NCI-H345 treated with DMSO at 0.1 percent for 48 hours (cell line): ENCODE data around the gene TPST1.
"Not testable (repeated sequence)": the region's sequence is repeated elsewhere in the genome, so short reads cannot be mapped to it uniquely, and the experiment has no call there.

Experiments used
- DNase-seq: peaks from one replicate; lab custom pipeline; 2025; ENCODE audit not compliant: unreplicated experiment; lab: John Stamatoyannopoulos, UW

TPST1 gene

GRCh38 chr7:66324985-66325384 is 119.9 kb downstream of the TPST1 start:
- not testable (repeated sequence) for DNase-seq

GRCh38 chr7:66326501-66327215 is 121.5 kb downstream of the TPST1 start:
- DNase-seq = no peak

- no peak for DNase-seq
Measured at GRCh38 chr7:66330961-66331360, 125.8 kb downstream of the TPST1 start.

- no peak for DNase-seq
Measured at GRCh38 chr7:66331883-66332282, 126.7 kb downstream of the TPST1 start.

GRCh38 chr7:66333443-66333842 is 128.3 kb downstream of the TPST1 start:
- no peak for DNase-seq

- no peak for DNase-seq
Measured at GRCh38 chr7:66335318-66335717, 130.2 kb downstream of the TPST1 start.

- no peak for DNase-seq
Measured at GRCh38 chr7:66336760-66337159, 131.6 kb downstream of the TPST1 start.

- DNase-seq = no peak
Measured at GRCh38 chr7:66339141-66339540, 134.0 kb downstream of the TPST1 start.

GRCh38 chr7:66344166-66344565 is 139.0 kb downstream of the TPST1 start:
- DNase-seq = no peak

- DNase-seq = no peak
Measured at GRCh38 chr7:66348531-66348930, 143.4 kb downstream of the TPST1 start.

GRCh38 chr7:66348959-66349358 is 143.8 kb downstream of the TPST1 start:
- DNase-seq = no peak

- DNase-seq = no peak
Measured at GRCh38 chr7:66352071-66352470, 146.9 kb downstream of the TPST1 start.

GRCh38 chr7:66353547-66353946 is 148.4 kb downstream of the TPST1 start:
- DNase-seq = no peak

- no peak for DNase-seq
Measured at GRCh38 chr7:66355756-66356155, 150.6 kb downstream of the TPST1 start.

GRCh38 chr7:66356277-66356721 is 151.2 kb downstream of the TPST1 start:
- no peak for DNase-seq

- no peak for DNase-seq
Measured at GRCh38 chr7:66357087-66357486, 152.0 kb downstream of the TPST1 start.

- no peak for DNase-seq
Measured at GRCh38 chr7:66359656-66360211, 154.6 kb downstream of the TPST1 start.

GRCh38 chr7:66362136-66362535 is 157.0 kb downstream of the TPST1 start:
- DNase-seq = no peak

GRCh38 chr7:66363635-66364034 is 158.5 kb downstream of the TPST1 start:
- DNase-seq = no peak

GRCh38 chr7:66365031-66365430 is 159.9 kb downstream of the TPST1 start:
- DNase-seq = not testable (repeated sequence)

- DNase-seq = no peak
Measured at GRCh38 chr7:66371096-66371824, 166.1 kb downstream of the TPST1 start.
